Chondrocyte (in vitro differentiated cells): ENCODE data around the gene MRPL24. TPM values are rescaled to one million over a fixed set of nuclear protein-coding genes. Genes with fewer than 3 reads are reported as not detected.

Experiments
- DNase-seq: peaks from one replicate; pipeline ENCODE4 v3.0.0; 2021; ENCODE audit warnings: mixed read lengths, low spot score
- H3K27ac Mint-ChIP-seq: one replicate; pipeline ENCODE4 v1.8.0; 2021; ENCODE audit warnings: mild to moderate bottlenecking, moderate library complexity, mixed read lengths; ENCODE audit not compliant: unreplicated experiment
- H3K27me3 Mint-ChIP-seq: 2 replicates; pipeline ENCODE4 v1.8.0; 2021; ENCODE audit warnings: low read depth, mixed read lengths
- H3K36me3 Mint-ChIP-seq: 2 replicates; pipeline ENCODE4 v1.8.0; 2021; ENCODE audit warnings: low read depth, mixed read lengths
- H3K4me1 Mint-ChIP-seq: 2 replicates; pipeline ENCODE4 v1.8.0; 2021; ENCODE audit warnings: low read depth, mild to moderate bottlenecking, mixed read lengths
- H3K4me3 Mint-ChIP-seq: one replicate; pipeline ENCODE4 v1.8.0; 2021; ENCODE audit warnings: mild to moderate bottlenecking, moderate library complexity, mixed read lengths; ENCODE audit not compliant: unreplicated experiment
- H3K9me3 Mint-ChIP-seq: 2 replicates; pipeline ENCODE4 v1.8.0; 2021; ENCODE audit warnings: low read depth, mixed read lengths
- total RNA-seq: library from RNA; stranded (reverse); gene quantifications from 3 replicates; pipeline ENCODE4 v1.2.1, GENCODE V29; 2021
- TF ChIP-seq, protein P1 (sequence below): fragments of 200-600 bp; sonication (generic); IDR thresholded peaks from 2 replicates; pipeline ENCODE4 v1.5.0; 2021; ENCODE audit warnings: antibody characterized with exemption, mild to moderate bottlenecking, moderate library complexity

MRPL24 gene
- total RNA-seq, 1 donor from 2014 or later, result 40.3 TPM

DNA sequence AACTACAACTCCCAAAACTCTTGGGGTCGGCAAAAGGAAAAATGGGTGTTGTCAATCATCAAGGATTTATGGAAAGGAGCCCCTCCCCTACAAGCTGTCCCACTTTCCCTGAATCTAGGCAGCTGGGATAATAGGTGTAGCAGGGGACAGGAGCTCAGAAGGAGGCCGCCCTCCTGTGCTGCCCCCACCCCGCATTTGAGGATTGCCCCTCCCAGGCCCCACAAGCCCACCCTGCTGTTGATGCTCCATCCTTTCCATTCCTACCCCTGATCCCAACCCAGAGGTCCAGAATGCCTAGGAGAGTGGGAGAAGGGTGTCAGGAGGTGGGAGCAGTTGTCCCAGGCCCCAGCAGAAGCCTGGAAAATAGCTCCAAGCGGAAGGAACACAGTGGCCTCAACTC is 1.9 kb upstream of the MRPL24 start:
- H3K27ac Mint-ChIP-seq, result no peak overlapping the region

DNA sequence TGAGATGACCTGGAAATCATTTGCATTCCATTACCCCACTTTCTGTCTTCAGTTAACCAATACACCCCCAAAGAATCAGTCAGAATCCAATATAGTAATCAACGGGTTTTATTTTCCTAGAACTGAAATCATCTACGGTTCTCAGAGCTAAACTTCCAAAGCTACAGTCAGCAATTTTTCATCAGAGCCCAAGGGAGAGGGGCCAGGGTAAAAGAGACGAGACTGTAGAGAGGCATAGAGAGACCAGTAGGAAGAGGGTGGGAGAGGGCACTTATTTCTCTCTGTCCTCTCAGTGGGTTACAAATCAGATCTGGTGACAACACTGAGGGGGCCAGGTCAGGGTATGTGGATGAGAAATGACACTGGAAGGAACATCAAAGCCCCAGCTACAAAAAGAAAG is 1.1 kb upstream of the MRPL24 start:
- H3K27me3 Mint-ChIP-seq, result no peaks in the 10 kb centered on the region
- no peaks in the 10 kb centered on the region for H3K9me3 Mint-ChIP-seq
- H3K4me1 Mint-ChIP-seq, result peaks cover 42% of the 10 kb centered on the region
- peaks cover 16% of the 10 kb centered on the region for H3K36me3 Mint-ChIP-seq
- no peak overlapping the region for H3K4me3 Mint-ChIP-seq
- TF ChIP-seq, protein P1, sequence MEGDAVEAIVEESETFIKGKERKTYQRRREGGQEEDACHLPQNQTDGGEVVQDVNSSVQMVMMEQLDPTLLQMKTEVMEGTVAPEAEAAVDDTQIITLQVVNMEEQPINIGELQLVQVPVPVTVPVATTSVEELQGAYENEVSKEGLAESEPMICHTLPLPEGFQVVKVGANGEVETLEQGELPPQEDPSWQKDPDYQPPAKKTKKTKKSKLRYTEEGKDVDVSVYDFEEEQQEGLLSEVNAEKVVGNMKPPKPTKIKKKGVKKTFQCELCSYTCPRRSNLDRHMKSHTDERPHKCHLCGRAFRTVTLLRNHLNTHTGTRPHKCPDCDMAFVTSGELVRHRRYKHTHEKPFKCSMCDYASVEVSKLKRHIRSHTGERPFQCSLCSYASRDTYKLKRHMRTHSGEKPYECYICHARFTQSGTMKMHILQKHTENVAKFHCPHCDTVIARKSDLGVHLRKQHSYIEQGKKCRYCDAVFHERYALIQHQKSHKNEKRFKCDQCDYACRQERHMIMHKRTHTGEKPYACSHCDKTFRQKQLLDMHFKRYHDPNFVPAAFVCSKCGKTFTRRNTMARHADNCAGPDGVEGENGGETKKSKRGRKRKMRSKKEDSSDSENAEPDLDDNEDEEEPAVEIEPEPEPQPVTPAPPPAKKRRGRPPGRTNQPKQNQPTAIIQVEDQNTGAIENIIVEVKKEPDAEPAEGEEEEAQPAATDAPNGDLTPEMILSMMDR, result no peak
- no peak for DNase-seq
- peak overlapping the region; percentile 98 for H3K27ac Mint-ChIP-seq

More for the DNA sequence above, 1.9 kb upstream of the MRPL24 start:
- DNase-seq, result no peak
- TF ChIP-seq, protein P1, result no peak
- Mint-ChIP-seq H3K9me3 (no peaks in the 10 kb centered on the region), H3K27me3 (no peaks in the 10 kb centered on the region), H3K4me3 (no peak overlapping the region), H3K4me1 (peaks cover 49% of the 10 kb centered on the region), H3K36me3 (peaks cover 16% of the 10 kb centered on the region)

GRCh38 chr1:156741481-156741983 is 644 bp upstream of the MRPL24 start:
- peaks cover 38% of the 10 kb centered on the region for H3K4me1 Mint-ChIP-seq

GRCh38 chr1:156740237-156740740 is 599 bp downstream of the MRPL24 start:
- peaks cover 14% of the 10 kb centered on the region for H3K36me3 Mint-ChIP-seq
- H3K9me3 Mint-ChIP-seq, result no peaks in the 10 kb centered on the region
- H3K4me3 Mint-ChIP-seq, result peak overlapping the region; percentile 99
- H3K27ac Mint-ChIP-seq, result peak overlapping the region; percentile 84
- no peak for DNase-seq
- peaks cover 25% of the 10 kb centered on the region for H3K4me1 Mint-ChIP-seq
- H3K27me3 Mint-ChIP-seq, result no peaks in the 10 kb centered on the region
- TF ChIP-seq, protein P1, result no peak

More at GRCh38 chr1:156741481-156741983, 644 bp upstream of the MRPL24 start:
- Mint-ChIP-seq H3K36me3 (peaks cover 16% of the 10 kb centered on the region), H3K4me3 (peak overlapping the region; percentile 67), H3K27me3 (no peaks in the 10 kb centered on the region), H3K9me3 (no peaks in the 10 kb centered on the region), H3K27ac (peak overlapping the region; percentile 98)
- DNase-seq, result no peak
- TF ChIP-seq, protein P1, result no peak

DNA sequence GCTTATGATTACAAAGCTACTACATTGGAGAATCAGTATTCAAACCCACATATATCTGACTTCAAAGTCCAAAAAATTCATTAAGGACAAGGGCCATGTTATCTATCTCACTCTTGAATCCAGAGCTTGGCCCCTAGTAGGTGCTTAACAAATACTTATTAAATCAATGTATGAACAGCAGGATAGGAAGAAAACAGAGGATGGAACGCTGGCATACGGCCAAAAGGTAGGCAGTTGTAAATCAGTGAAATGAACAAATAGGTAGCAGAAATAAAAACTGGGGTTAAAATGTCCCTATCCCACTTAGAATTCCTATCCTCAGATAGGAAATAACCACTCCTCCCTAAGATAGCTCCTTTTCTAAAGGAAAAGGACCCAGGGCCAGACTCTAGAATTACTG is 2.0 kb downstream of the MRPL24 start:
- no peak overlapping the region for H3K27ac Mint-ChIP-seq
- DNase-seq, result no peak
- TF ChIP-seq, protein P1, result no peak
- peaks cover 7% of the 10 kb centered on the region for H3K36me3 Mint-ChIP-seq
- H3K4me3 Mint-ChIP-seq, result no peak overlapping the region
- H3K4me1 Mint-ChIP-seq, result peaks cover 22% of the 10 kb centered on the region
- H3K9me3 Mint-ChIP-seq, result no peaks in the 10 kb centered on the region
- H3K27me3 Mint-ChIP-seq, result no peaks in the 10 kb centered on the region
